Stimulated activated CD8-positive, alpha-beta memory T cell treated with anti-CD3 and anti-CD28 coated beads, Interleukin-2, amount 100 ng/mL, for 1 hour (primary cell): Measurements from ENCODE around the gene KLHDC7B.
"Not testable (repeated sequence)": the region's sequence is repeated elsewhere in the genome, so short reads cannot be mapped to it uniquely, and the experiment has no call there.

Experiments used
- DNase-seq, 2 donors: peaks; one replicate each; pipeline ENCODE4 v3.0.0-alpha.2; 2020; ENCODE audit warnings: low read depth in 2 of 2

KLHDC7B gene

DNA sequence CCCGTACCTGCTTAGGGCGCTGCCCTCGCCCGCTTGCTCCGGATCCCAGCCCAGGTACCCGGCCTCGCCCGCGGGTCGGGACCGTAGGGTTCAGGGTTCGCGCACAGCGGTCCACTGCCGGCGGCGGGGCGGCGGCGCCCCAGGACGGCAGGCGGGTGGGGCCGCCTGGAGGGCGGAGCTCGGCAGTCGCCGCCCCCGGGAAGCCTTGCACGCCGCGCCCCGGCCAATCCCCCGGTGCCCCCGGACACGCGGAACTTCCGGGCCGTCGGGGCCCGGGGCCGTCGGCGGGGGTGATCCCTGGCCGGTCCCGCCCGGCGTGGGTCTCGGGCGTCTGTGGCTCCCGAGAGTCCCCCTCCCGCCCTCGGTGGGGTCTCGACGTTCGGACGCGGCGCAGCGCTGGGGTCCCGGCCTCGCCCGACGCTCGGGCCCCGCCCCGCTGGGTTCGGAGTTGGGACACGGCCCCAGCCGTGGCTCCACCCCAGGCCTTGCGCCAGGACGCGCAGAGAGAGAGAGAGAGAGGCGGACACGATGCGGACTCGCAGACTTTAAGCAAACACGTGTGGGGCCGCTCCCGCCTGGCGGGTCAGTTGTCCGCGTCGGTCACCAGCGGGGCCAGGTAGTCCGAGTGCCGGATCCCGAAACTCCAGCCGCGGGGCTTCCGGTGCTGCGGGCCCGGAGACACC is 15.7 kb upstream of the KLHDC7B start, which contains the start of gene TYMP:
Gene TYMP, minus strand, starts transcription at position 116 of the 683 bp plus-strand sequence. CDS start 303 bp downstream, outside the sequence.
- DNase-seq, result no peak

DNA sequence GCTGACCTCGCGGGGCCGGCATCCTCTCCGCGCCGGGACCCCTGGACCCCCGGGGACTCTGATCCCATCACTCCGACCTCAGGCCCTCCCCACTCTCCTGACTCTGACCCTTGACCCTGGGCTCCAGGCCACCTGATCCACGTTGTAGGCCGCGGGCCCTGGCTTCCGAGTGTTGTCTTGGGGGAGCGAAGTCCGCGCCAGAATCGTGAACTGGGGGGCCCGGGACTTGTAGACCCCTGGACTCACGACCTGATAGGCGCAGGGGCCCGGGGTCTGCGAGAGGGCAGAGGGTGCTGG is 15.2 kb upstream of the KLHDC7B start:
- DNase-seq, result no peak

DNA sequence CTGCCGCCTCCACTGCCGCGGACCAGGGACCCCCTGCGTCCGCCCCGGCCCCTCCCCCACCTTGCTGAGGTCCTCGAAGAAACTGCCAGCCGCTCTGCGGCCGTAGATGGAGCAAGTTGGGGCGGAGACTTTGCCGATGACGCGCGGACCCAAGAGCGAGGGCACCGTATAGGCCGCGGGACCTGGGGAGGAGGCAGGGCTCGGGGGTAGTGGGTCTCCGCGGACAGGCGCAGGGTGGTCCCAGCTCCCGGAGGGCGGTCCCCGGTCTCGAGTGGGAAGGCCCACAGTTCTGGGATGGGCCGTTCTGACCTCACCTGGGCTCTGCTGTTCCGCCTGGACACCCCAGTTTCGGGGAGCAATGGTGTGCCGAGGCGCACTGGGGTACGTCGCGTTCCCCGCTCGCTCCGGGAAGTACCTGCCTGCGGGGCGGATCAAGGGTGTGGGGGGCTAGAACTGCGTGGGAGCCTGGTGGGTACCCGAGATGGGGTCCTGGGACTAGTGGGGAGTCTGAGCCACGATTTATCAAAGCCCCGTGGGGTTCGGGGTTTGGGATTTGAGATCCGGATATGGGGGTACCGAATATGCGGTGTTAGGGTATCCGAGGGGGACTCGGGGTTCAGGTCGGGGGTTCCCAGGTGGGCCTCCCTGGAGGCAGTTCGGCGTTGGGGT is 14.7 kb upstream of the KLHDC7B start:
- DNase-seq, result peak; percentile 52 to 70

DNA sequence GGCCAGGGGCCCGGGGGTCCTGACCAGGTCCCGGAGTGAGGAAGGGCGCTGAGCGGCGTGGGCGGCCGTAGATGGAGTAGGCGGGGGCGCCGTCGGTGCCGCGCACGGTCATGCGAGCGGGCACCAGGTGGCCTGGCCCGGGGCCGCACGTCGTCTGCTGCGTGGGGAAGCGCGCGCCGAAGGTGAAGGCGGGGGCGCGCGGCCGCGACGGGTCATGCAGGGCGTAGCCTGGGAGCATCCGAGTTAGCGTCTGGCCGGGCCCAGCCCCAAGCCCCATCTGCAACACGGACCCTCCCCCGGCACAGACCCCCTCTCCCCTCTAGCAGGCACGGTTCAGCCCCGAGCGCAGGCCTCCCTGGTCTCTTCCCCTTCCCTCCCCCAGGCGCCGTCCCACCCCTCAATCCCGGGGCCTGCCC is 14.1 kb upstream of the KLHDC7B start:
- no peak for DNase-seq

DNA sequence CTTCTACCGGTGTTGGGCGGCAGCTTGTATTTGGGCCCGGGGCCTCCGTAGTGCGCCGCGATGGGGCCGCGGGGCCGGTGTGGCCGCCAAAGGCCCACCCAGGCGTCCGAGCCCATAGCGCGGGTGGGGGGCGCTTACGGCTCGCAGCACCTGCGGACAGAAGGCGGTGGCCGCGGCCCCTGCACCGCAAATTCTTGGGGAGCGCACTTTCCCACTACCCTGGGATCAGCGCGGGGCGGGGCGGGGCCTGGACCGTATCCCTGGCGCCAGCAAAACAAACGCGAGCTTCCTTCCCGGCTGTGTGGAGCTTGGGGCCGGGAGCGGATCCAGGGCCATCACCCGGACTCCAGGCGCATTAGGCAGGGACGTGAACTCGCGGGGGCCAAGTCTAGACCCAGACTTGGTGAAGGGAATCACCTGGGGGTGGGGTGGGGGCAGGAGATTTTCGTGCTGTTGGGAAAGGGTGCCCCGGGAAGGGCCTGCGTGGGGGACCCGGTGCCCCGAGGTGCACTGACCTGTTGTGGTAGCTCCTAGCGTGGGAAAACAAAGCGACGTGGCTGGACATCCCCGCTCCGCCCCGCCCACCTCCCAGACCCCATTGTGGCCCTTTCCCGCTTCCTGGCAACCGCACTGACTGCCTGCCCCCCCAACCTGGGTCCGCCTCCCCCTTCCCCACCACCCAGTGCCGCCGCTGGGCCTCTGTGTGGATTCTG is 13.6 kb upstream of the KLHDC7B start:
- no peak for DNase-seq

DNA sequence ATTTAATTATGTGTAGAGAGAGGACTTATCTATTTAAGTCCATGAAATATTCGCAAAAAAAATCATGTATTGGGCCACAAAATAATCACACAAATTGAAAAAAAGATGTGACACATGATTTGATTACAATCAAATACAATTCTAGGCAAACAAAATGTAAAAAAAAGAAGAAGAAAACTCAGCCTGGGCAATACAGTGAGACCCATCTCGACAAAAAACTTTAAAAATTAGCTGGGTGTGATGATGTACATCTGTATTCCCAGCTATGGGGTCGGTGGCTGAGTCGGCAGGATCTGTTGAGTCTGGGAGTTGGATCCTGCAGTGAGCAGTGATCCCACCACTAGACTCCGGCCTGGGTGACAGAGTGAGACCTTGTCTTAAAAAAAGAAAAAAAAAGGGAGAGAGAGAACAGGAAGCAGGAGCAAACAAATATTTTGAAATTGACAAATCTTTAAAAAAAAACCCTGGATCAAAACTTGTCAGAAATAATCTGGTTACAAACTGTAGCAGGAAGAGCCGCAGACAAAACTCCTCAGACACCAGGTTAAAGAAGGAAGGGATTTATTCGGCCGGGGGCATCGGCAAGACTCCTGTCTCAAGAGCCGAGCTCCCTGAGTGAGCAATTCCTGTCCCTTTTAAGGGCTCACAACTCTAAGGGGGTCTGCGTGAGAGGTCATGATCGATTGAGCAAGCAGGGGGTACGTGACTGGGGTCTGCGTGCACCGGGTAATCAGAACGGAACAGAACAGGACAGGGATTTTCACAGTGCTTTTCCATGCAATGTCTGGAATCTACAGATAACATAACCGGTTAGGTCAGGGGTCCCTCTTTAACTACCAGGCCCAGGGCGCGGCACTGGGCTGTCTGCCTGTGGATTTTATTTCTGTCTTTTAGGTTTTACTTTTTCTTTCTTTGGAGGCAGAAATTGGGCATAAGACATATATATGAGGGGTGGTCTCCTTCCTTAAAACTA is 12.6 kb upstream of the KLHDC7B start:
- no peak for DNase-seq

DNA sequence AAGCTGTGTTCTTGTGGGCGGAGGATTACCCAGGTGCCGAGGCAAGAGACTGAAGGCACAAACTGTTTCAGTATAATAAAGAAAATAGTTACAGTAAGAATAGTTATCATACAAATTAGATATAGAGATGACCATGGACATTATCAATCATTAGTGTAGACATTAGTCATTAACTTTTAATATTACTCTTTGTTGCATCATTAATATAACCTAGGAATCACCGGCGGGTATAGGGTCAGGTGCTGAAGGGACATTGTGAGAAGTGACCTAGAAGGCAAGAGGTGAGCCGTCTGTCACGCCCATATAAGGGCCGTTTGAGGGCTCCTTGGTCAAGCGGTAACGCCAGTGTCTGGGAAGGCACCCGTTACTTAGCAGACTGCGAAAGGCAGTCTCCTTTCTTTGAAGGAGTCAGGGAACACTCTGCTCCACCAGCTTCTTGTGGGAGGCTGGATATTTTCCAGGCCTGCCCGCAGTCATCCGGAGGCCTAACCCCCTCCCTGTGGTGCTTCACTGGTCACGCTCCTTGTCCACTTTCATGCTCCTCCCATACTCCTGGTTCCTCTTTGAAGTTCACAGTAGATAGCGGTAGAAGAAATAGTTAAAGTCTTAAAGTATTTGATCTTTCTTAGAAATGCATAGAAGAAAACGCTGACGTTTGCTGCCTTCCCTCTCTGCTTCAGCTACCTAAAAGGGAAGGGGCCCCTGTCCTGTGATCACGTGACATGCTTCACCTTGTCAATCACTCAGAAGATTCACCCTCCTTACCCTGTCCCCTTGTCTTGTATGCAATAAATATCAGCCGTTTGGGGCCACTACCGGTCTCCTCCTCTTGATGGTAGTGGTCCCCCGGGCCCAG is 11.6 kb upstream of the KLHDC7B start:
- DNase-seq, result not testable (repeated sequence)

DNA sequence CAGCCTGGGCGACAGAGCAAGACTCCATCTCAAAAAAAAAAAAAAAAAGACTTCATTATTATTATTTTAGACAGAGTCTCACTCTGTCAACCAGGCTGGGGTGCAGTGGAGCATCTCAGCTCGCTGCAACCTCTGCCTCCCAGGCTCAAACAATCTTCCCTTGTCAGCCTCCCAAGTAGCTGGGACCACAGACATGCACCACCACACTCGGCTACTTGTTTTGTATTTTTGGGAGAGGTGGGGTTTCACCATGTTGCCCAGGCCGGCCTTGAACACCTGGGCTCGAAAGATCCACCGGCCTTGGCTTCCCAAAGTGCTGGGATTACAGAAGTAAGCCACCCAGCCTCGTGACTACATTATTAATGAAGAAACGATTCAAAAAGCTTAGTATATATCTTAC is 10.6 kb upstream of the KLHDC7B start:
- no peak for DNase-seq

DNA sequence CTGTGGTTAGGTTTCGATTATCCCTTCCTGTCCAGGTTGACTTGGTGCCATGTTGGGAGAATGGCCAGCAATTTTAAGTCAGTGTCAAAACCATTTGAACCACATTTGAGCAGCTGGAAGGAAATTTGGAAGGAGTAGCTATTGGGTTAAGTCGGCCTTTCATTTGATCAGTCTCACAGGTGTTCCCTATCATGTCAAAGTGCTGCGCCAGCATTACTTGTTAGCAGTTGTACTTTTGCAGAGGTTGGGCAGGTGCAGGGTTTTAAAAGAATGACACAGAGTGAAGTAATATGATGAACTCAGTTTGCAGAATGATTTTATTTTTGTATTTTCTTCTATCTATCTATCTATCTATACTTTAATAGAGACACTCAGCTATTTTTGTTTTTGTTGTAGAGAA is 9.5 kb upstream of the KLHDC7B start:
- DNase-seq, result no peak

DNA sequence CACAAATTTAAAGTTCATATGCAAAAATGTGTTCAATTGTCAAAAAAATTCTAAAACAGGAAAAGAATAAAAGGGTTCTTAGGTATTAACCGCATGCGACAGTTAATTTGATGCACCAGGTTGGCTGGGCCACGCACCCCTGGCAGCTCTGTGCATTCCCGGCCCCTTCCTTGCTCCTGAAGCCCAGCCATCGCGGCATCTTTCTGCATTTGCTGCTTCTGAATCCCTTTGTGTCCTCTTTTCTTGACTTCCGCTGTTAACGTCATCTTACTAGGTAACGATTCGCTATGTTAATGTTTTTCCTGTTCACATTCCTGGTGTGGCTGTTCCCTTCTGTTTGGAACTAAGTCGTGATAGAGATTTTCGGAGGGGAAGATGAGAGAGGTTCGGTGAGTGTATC is 7.9 kb upstream of the KLHDC7B start:
- DNase-seq, result no peak

DNA sequence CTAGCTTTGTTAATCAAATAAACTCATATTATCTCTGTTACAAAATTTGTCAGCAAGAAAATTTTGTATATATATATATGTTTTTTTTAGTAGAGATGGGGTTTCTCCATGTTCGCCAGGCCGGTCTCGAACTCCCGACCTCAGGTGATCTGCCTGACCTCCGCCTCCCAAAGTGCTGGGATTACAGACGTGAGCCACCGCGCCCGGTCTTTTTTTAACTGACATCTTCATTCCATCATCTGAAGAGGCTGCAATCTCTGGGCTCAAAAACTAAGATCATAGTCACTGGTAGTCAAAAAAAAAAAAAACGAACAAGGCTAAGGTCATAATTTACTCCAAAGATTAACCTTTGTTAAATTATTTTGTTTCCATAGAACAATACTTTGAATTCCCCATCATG is 5.3 kb upstream of the KLHDC7B start:
- DNase-seq, result no peak

DNA sequence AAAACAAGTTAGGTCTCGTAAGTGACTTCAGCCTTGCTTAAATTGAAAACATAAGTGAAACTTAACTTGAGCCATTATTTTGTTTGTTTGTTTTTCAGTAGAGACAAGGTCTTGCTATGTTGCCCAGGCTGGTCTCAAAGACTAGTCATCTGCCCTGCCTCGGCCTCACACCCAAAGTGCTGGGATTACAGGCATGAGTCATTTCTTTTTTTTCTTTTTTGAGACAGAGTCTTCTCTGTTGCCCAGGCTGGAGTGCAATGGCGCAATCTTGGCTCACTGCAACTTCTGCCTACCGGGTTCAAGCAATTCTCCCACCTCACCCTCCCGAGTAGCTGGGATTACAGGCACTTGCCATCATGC is 4.1 kb upstream of the KLHDC7B start:
- DNase-seq, result not testable (repeated sequence)

DNA sequence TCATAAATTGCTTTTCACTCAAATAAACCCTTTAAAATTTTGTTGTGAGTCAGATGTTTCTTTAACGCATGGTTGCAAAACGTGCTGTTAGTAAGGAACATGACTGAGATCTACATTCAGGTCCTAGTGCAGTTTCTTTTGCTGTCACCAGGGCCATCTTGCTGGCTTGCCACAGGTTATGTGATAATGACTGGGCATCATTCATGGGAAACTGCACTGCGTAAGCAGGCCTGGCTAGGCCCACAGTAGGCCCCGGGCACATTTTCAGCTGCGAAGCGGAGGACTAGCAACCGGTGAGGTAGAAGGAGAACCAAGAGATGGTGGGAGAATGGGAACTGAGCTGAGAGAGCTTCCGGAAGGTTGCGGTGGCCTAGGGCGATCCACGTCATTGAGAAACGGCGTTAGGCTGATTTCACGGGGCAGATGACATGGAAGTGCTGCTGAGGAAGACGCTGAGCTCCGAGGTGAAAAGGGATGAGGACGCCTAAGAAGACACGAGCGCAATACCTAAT is 3.2 kb upstream of the KLHDC7B start:
- DNase-seq, result no peak

DNA sequence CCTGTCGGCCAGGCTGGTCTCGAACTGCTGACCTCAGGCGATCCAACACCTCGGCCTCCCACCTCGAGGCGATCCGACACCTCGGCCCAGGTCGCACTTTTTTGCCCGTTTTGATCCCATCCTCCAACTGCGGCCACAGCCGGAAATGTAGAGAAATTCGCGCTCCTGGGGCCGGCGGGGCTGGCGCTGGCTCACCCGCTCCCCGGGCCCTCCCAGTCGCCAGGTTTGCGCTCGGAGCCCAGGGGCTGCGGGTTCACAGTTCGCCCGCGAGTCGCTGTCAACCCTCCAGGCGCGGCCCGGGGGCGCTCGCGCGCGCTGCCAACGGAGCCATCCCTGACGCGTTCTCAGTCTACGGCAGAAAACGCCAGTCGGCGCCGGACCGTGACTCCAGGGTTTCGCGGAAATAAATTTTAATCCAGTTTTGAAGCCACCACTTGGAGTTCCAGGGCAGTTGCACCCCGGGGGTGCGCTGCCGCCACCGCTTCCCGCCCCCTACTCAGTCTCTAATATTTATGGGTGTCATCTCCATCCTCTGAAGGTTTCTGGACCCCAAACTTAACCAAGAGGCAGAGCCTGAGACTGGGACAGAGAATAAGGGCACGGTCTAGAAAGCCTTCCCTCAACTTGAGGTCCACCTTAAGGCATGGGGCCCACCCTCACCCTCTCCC is 1.5 kb upstream of the KLHDC7B start:
- DNase-seq, result peak; percentile 69 to 74

DNA sequence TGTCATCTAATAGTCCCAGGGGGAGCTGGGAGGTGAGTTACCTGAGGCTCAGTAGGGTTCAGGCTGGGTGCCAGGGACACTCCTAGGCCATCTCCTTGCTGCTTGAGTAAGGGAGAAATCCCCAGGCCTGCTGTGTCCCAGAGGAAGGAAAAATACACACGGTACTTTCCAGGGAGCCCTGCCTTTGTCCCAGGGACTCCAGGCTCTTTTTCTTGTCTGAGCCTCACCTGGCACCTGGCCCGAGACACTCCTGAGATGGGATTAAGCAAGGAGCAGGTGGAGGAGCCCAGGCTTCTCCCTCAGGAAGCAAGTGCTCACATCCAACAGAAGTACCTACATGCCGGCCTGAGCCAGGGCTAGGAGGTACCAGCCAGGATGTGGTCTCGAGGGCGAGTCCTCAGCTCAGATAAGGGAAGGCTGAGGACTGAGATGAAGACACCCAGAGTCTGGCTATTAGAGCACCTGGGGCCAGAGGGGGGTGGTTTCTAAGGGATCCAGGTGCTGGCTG is 899 bp upstream of the KLHDC7B start:
- DNase-seq, result no peak

DNA sequence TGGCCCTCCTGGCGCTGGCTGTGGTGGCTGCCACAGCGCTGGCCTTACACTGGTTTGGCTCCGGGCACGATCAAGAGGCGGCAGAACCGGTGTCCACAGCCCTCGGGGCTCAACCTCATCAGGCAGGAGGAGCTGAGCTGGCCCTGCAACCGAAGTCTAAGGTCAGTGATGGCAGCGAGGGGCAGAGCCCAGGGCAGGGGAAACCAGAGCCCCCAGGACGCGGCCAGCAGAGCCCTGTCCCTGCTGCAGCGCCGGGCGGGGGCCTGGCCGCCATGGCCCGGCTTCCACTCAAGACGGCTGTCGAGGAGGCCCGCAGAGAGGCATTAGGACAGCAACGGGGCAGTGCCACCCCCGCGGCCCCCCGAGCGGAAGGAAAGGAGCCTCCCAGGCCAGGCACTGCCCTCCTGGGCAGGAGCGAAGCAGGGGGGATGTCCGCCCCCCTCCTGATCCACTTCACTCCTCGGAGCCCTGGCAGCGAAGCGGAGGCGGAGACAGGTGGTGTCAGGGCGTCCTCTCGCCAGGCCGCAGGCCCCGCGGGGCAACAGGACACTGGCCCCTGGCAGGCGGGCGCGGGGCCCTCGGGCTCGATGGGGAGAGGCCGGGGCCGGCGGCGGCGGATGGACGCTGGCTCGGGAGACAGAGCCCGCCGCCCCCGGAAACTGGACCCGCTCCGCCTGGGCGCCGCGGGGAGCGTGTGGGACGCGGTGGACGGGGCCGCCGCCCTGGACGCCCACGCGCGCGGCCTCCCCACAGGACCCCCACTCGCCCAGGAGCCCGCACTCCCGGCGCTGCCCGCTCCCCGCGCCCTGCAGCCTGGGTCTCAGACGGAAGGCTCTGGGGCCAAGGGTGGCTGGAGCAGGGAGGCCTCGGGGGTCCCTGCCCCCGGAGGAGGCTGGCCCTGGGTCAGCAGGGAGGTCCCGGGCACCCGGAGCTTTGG is 895 bp downstream of the KLHDC7B start:
- DNase-seq, result no peak

DNA sequence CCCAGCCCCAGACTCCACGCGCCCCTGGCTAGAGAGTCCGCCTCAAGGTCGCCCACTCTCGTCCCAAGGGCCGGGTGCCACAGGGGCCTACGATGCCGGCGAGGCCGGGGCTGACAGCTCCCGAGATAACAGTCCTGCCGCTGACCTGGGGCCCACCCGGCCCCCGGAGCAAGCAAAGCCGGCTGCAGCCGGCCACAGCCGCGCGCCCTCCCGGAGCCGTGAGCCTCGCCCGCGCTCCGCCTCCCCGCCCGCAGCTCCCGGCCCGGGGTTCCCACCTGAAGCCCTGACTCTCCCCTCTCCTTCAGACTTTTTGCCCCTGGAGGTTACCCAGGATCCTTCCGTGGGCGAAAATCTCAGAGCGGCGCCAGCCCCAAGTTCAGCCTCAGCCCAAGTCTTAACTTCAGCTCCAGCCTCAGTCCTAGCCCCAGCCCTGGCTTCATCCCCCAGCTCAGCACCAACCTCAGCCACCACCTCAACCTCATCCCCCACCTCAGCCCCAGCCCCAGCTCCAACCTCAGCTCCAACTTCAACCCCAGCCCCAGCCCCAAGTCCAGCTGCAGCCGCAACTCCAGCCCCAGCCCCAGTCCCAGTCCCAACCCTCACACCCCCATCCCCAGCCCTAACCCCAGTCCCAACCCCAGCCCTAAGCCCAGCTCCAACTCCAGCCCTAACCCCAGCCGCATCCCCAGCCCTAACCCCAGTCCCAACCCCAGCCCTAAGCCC is 1.7 kb downstream of the KLHDC7B start:
- no peak for DNase-seq
